HepG2 (cell line): ENCODE measurements around the gene ADAMTS4. TPM values are rescaled to one million over a fixed set of nuclear protein-coding genes. Genes with fewer than 3 reads are reported as not detected.

Source experiments
- FOXK1 ChIP-seq: sonication (generic); formaldehyde crosslinking; IDR thresholded peaks from 2 replicates; pipeline ENCODE4 v1.4.0; 2020; ENCODE audit warnings: low read depth, missing genetic modification reagents, borderline replicate concordance
- GATAD2A ChIP-seq: IDR thresholded peaks from 2 replicates; pipeline ENCODE4 v1.6.1; 2016
- HIC2 ChIP-seq: sonication (generic); formaldehyde crosslinking; IDR thresholded peaks from 2 replicates; pipeline ENCODE4 v1.9.0; 2022; ENCODE audit warnings: low read depth, missing genetic modification reagents
- HIVEP1 ChIP-seq: sonication (generic); formaldehyde crosslinking; IDR thresholded peaks from 2 replicates; pipeline ENCODE4 v1.4.0; 2020; ENCODE audit warnings: mild to moderate bottlenecking, missing genetic modification reagents
- PHF20 ChIP-seq: sonication (generic); formaldehyde crosslinking; IDR thresholded peaks from 2 replicates; pipeline ENCODE4 v1.5.0; 2020; ENCODE audit warnings: mild to moderate bottlenecking, missing genetic modification reagents
- SAP130 ChIP-seq: IDR thresholded peaks from 2 replicates; pipeline ENCODE4 v1.6.1; 2016; ENCODE audit warnings: low read depth
- SP4 ChIP-seq: sonication (generic); formaldehyde crosslinking; IDR thresholded peaks from 2 replicates; pipeline ENCODE4 v1.8.1; 2023; ENCODE audit warnings: mild to moderate bottlenecking, missing genetic modification reagents
- THAP9 ChIP-seq: sonication (generic); formaldehyde crosslinking; IDR thresholded peaks from 2 replicates; pipeline ENCODE4; 2020; ENCODE audit warnings: missing genetic modification reagents, mild to moderate bottlenecking, borderline replicate concordance
- USF2 ChIP-seq, 2 experiments: sonication (generic) in 1 of 2; formaldehyde crosslinking in 1 of 2; IDR thresholded peaks; 2 replicates each; pipeline versions ENCODE4 v1.5.1 to v1.6.1; 2011 to 2020; ENCODE audit warnings: borderline replicate concordance in 1 of 2, low read depth in 1 of 2, low read length in 1 of 2, mild to moderate bottlenecking in 1 of 2, missing genetic modification reagents in 1 of 2, moderate library complexity in 1 of 2
- XBP1 ChIP-seq: sonication (generic); formaldehyde crosslinking; IDR thresholded peaks from 2 replicates; pipeline ENCODE4 v1.5.0; 2020; ENCODE audit warnings: missing genetic modification reagents
- ZC3H4 ChIP-seq: sonication (generic); formaldehyde crosslinking; IDR thresholded peaks from 2 replicates; pipeline ENCODE4 v1.4.0; 2020; ENCODE audit warnings: missing genetic modification reagents, borderline replicate concordance
- ZFP37 ChIP-seq: sonication (generic); formaldehyde crosslinking; IDR thresholded peaks from 2 replicates; pipeline ENCODE4 v1.4.0; 2020; ENCODE audit warnings: missing genetic modification reagents, borderline replicate concordance
- ZFY ChIP-seq: sonication (generic); formaldehyde crosslinking; IDR thresholded peaks from 2 replicates; pipeline ENCODE4 v1.4.0; 2020; ENCODE audit warnings: missing genetic modification reagents
- ZMAT5 ChIP-seq: sonication (generic); formaldehyde crosslinking; IDR thresholded peaks from 2 replicates; pipeline ENCODE4 v1.5.0; 2020; ENCODE audit warnings: mild to moderate bottlenecking, low read depth, missing genetic modification reagents, borderline replicate concordance
- ZMYM2 ChIP-seq: sonication (generic); formaldehyde crosslinking; IDR thresholded peaks from 2 replicates; pipeline ENCODE4 v1.8.0; 2022; ENCODE audit warnings: mild to moderate bottlenecking, missing genetic modification reagents
- ZNF24 ChIP-seq: fragments of 450-650 bp; IDR thresholded peaks from 2 replicates; pipeline ENCODE4 v1.6.1; 2017; ENCODE audit warnings: antibody characterized with exemption, mild to moderate bottlenecking
- ZNF30 ChIP-seq: sonication (generic); formaldehyde crosslinking; IDR thresholded peaks from 2 replicates; pipeline ENCODE4 v1.5.0; 2020; ENCODE audit warnings: mild to moderate bottlenecking, missing genetic modification reagents
- ZNF343 ChIP-seq: sonication (generic); formaldehyde crosslinking; IDR thresholded peaks from 2 replicates; pipeline ENCODE4 v1.4.0; 2020; ENCODE audit warnings: mild to moderate bottlenecking, missing genetic modification reagents
- ZNF441 ChIP-seq: sonication (generic); formaldehyde crosslinking; IDR thresholded peaks from 2 replicates; pipeline ENCODE4 v1.7.0; 2021; ENCODE audit warnings: missing genetic modification reagents, borderline replicate concordance
- ZNF598 ChIP-seq: sonication (generic); formaldehyde crosslinking; IDR thresholded peaks from 2 replicates; pipeline ENCODE4 v1.5.1; 2020; ENCODE audit warnings: mild to moderate bottlenecking, missing genetic modification reagents, borderline replicate concordance
- ZNF768 ChIP-seq: sonication (generic); formaldehyde crosslinking; IDR thresholded peaks from 2 replicates; pipeline ENCODE4 v1.4.0; 2020; ENCODE audit warnings: missing genetic modification reagents
- ZNF850 ChIP-seq: sonication (generic); formaldehyde crosslinking; conservative IDR thresholded peaks from 2 replicates; pipeline ENCODE4 v1.9.0; 2021; ENCODE audit warnings: mild to moderate bottlenecking, missing genetic modification reagents
- polyA plus RNA-seq, 8 experiments: library from polyadenylated mRNA; depleted of rRNA in 3 of 8; stranded (reverse) in 7 of 8; unstranded in 1 of 8; fragments of >200 nt; fragmentation: Illumina TruSeq in 4 of 8; extraction: Trizol in 4 of 8; gene quantifications; 2 replicates each; pipeline versions ENCODE4 v1.2.1 to v1.2.3, GENCODE V29; 2011 to 2016; ENCODE audit warnings: low read depth in 4 of 8, missing spikeins in 1 of 8, mixed read lengths in 1 of 8; ENCODE audit not compliant: insufficient read depth in 1 of 8
- total RNA-seq, 5 experiments: library from RNA; depleted of rRNA; stranded (reverse); fragments of >200 nt; fragmentation: Illumina TruSeq; extraction: Trizol; gene quantifications; 2 replicates each; pipeline ENCODE4 v1.2.3, GENCODE V29; 2016; ENCODE audit warnings: low read depth in 1 of 5
- TF ChIP-seq, protein P1 (sequence below): IDR thresholded peaks from 2 replicates; pipeline ENCODE4 v1.6.1; 2016; ENCODE audit warnings: missing genetic modification reagents, missing compliant biosample characterization

ADAMTS4 gene
- total and polyA plus RNA-seq, 2 of the 13 experiments (the other 11 are each of a cell fraction or from before 2014, with no cell fraction given) = 0.51 to 1.7 TPM

- TF ChIP-seq SP4 = no peak
- TF ChIP-seq GATAD2A (CRISPR knock-in tag) = no peak
- peak; percentile 23; the same call in 1 of the 2 replicates for TF ChIP-seq ZFY
- TF ChIP-seq ZNF343 (CRISPR knock-in tag) = no peak
- TF ChIP-seq ZMAT5 (CRISPR knock-in tag) = no peak
- TF ChIP-seq ZNF24 = no peak
- TF ChIP-seq ZNF768 (CRISPR knock-in tag) = no peak
- TF ChIP-seq ZC3H4 (CRISPR knock-in tag) = peak; percentile 26; the same call in 1 of the 2 replicates
- TF ChIP-seq ZFP37 (CRISPR knock-in tag) = no peak
- no peak for TF ChIP-seq HIVEP1 (CRISPR knock-in tag)
- no peak for TF ChIP-seq HIC2 (CRISPR knock-in tag)
- TF ChIP-seq ZNF30 = no peak
- TF ChIP-seq ZNF598 (CRISPR knock-in tag) = no peak
- TF ChIP-seq XBP1 (CRISPR knock-in tag) = no peak
- TF ChIP-seq SAP130 (CRISPR knock-in tag) = peak; percentile 6; the same call in 1 of the 2 replicates
- TF ChIP-seq ZMYM2 (CRISPR knock-in tag) = no peak
- no peak for TF ChIP-seq ZNF850 (CRISPR knock-in tag)
- TF ChIP-seq FOXK1 = no peak
- TF ChIP-seq, protein P1, sequence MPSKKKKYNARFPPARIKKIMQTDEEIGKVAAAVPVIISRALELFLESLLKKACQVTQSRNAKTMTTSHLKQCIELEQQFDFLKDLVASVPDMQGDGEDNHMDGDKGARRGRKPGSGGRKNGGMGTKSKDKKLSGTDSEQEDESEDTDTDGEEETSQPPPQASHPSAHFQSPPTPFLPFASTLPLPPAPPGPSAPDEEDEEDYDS (CRISPR knock-in tag) = no peak
- TF ChIP-seq ZNF441 (CRISPR knock-in tag) = no peak
- TF ChIP-seq USF2 (IDR thresholded peaks at IDR 0.05; ENCODE audit: low read depth, low read length) = no peak
- no peak for TF ChIP-seq USF2 (CRISPR knock-in tag; IDR thresholded peaks at IDR 0.05; ENCODE audit: borderline replicate concordance)
- no peak for TF ChIP-seq THAP9 (CRISPR knock-in tag)
- 0 out of 2 replicates have a peak, but pooled peaks have one; percentile 25 for TF ChIP-seq PHF20 (CRISPR knock-in tag)
These were observed 2.4 kb upstream of the ADAMTS4 start (continued) for GRCh38 chr1:161200992-161201835.
